Measurements from ENCODE around the gene HOXA7.
A peak's percentile ranks its signal among the peaks of the same experiment; 100 is the strongest.

Gene HOXA7

DNA sequence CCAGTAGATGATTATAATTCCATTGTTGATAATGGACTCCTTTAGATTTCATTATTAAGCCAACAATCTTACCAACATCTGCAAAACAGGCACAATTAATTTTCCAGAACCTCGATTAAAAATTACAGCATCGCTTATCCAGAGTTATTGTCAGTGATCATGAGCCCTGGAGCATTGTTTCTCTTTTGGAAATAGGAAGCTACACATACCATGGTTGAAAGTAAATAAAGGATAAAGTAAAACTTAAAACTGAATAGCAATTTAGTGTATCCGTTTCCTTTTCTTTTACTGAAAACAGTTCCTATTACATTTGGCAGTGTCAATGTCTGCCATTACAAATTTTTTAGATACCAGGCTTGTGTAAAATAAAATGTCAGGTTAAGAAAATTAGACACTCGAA is 44.1 kb downstream of the HOXA7 start:
- no peak for TF ChIP-seq ZNF274 (IDR thresholded peaks at IDR 0.05; ENCODE audit: low read depth, low read length)
- peak overlapping the region; percentile 23; the same call in 1 of the 2 replicates for H3K4me3 ChIP-seq (ENCODE audit: low read length)

DNA sequence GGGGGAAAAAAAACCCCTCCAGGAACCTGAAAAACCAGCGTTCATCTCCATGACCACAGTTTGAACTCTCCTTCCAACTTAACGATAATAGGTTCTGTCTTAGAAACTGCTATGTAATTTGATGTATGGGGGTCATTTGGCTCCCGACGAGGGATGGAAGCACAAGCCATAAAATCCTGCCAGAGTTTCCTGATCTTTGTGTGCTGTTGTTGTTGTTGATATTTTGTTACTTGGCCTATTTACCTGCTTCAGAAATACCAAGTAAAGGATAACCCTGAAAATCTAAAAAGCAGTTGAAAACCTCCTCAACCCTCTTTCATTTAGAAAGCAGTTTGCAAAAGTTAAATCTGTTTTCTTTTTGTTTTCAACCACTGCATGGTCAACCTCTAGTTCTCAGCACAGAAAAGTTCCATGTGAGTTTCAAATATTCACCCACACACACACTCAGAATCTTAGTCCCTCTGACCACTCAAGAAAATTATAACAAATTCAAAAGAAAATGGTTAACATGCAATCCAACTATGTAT is 44.7 kb downstream of the HOXA7 start:
- no peak for TF ChIP-seq ZNF274 (IDR thresholded peaks at IDR 0.05; ENCODE audit: low read depth, low read length)

GRCh38 chr7:27111042-27111750 is 45.3 kb downstream of the HOXA7 start:
- no peak overlapping the region for H3K4me3 ChIP-seq (ENCODE audit: low read length)
- no peak for TF ChIP-seq ZNF274 (IDR thresholded peaks at IDR 0.05; ENCODE audit: low read depth, low read length)

More for the DNA sequence above, 44.7 kb downstream of the HOXA7 start:
- no peak overlapping the region for H3K4me3 ChIP-seq (ENCODE audit: low read length)

- no peak for TF ChIP-seq ZNF274 (IDR thresholded peaks at IDR 0.05; ENCODE audit: low read depth, low read length)
Measured at GRCh38 chr7:27110186-27111031, 46.1 kb downstream of the HOXA7 start.

GRCh38 chr7:27109466-27110185 is 46.8 kb downstream of the HOXA7 start:
- H3K4me3 ChIP-seq (ENCODE audit: low read length): no peak overlapping the region
- no peak for TF ChIP-seq ZNF274 (IDR thresholded peaks at IDR 0.05; ENCODE audit: low read depth, low read length)

More at GRCh38 chr7:27110186-27111031, 46.1 kb downstream of the HOXA7 start:
- no peak overlapping the region for H3K4me3 ChIP-seq (ENCODE audit: low read length)

DNA sequence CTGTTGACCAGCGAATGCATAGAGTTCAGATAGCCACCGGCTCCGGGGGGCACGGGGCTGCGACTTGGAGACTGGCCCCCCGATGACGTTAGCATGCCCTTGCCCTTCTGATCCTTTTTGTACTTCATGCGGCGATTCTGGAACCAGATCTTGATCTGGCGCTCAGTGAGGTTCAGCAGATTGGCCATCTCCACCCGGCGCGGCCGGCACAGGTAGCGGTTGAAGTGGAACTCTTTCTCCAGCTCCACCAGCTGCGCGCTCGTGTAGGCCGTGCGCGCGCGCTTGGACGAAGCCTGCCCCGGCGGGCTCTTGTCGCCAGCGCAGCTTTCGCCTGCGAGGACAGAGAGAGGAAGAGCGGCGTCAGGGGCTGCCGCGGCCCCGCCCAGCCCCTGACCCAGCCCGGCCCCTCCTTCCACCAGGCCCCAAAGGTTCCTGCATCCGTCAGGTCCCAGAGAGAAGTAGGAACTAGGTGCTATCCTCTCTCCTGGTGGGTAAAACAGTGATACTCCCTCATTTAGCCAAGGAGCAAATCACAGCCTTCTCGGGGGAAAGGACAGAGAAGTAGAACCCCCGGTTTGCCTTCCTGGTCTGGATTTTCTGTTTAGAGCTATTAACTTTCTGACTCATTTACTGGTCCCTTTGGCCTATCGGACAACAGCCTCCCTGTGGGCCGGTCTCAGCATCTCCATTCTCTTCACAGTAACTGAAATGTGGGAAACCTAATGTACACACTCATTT is 47.9 kb downstream of the HOXA7 start:
- no peak overlapping the region for H3K4me3 ChIP-seq (ENCODE audit: low read length)
- no peak for TF ChIP-seq ZNF274 (IDR thresholded peaks at IDR 0.05; ENCODE audit: low read depth, low read length)

GRCh38 chr7:27107391-27108381 is 48.8 kb downstream of the HOXA7 start:
- no peak overlapping the region for H3K4me3 ChIP-seq (ENCODE audit: low read length)
- no peak for TF ChIP-seq ZNF274 (IDR thresholded peaks at IDR 0.05; ENCODE audit: low read depth, low read length)

- TF ChIP-seq ZNF274 (IDR thresholded peaks at IDR 0.05; ENCODE audit: low read depth, low read length): no peak
- H3K4me3 ChIP-seq (ENCODE audit: low read length): no peak overlapping the region
Measured at GRCh38 chr7:27106901-27107240, 49.6 kb downstream of the HOXA7 start.

DNA sequence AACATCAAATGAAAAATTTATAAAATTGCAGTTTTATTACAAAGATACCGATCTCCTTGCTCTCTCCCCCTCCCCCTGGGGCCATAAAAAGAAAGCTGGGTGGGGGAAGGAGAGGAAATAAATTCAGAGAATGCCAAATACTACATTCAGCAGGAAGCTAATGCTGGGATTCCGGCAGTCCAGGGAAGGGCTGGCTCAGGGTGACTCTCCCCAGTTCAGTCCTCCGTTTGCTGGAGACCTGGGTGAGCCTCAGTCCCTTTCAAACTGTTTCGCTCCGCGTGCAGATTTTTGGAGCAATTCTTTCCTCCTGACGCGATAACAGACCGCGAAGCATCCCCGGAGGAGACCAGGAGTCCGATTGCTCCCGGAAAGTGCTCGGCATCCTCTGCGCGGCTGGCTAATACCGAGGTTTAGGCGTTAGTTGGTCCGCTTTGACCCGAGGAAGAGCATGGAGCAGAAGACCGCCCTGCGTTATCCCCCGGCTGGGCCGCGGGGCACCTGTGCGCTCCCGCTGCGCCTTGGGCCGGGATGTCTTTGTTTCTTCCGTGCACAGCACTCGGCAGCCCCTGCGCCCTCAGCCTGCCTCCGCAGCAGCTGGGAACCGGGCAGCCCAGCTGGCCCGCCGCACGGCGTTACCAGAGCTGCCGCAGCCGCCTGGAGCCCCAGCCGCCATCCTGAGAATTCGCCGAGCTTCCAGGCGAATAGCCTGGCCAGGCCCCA is 50.1 kb downstream of the HOXA7 start:
- H3K4me3 ChIP-seq (ENCODE audit: low read length): no peak overlapping the region
- TF ChIP-seq ZNF274 (IDR thresholded peaks at IDR 0.05; ENCODE audit: low read depth, low read length): no peak

DNA sequence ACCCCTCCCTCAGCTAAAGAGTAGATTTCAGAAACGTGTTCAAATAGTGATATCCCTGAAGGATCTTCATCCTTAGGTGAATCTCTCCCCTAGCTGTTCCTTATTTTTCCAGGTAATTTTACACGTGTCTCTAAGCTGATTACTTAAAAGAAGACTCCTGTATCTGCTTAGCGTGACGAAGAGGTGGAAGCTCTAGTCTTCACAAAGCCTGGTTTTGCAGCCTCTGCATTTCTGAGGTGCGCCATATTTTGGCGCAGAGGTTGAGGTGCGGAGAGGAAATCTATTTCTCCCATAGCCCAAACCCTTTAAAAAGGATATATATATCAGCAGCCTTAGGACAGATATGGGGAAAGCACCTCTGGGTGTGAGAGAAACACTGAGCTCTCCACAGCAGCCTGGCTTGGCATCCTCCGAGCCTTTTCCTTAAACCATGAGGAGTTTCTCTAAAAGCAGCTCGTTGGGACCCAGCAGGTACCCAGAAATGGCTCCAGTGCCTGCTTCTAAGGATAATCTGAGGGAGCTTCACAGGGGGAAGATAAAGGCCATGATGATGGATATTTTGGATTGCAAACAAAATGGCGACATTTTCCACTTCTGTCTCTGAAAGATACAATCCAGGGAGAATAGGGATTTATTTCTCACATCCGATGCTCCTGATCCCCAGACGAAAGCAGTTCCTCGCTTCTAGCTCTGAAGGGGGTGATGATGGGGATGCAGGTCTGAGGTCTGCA is 51.0 kb downstream of the HOXA7 start:
- no peak overlapping the region for H3K4me3 ChIP-seq (ENCODE audit: low read length)
- TF ChIP-seq ZNF274 (IDR thresholded peaks at IDR 0.05; ENCODE audit: low read depth, low read length): no peak

GRCh38 chr7:27104341-27105058 is 52.0 kb downstream of the HOXA7 start:
- TF ChIP-seq ZNF274 (IDR thresholded peaks at IDR 0.05; ENCODE audit: low read depth, low read length): no peak
- no peak overlapping the region for H3K4me3 ChIP-seq (ENCODE audit: low read length)
